ENCODE data around the gene TRPM8.

DNA sequence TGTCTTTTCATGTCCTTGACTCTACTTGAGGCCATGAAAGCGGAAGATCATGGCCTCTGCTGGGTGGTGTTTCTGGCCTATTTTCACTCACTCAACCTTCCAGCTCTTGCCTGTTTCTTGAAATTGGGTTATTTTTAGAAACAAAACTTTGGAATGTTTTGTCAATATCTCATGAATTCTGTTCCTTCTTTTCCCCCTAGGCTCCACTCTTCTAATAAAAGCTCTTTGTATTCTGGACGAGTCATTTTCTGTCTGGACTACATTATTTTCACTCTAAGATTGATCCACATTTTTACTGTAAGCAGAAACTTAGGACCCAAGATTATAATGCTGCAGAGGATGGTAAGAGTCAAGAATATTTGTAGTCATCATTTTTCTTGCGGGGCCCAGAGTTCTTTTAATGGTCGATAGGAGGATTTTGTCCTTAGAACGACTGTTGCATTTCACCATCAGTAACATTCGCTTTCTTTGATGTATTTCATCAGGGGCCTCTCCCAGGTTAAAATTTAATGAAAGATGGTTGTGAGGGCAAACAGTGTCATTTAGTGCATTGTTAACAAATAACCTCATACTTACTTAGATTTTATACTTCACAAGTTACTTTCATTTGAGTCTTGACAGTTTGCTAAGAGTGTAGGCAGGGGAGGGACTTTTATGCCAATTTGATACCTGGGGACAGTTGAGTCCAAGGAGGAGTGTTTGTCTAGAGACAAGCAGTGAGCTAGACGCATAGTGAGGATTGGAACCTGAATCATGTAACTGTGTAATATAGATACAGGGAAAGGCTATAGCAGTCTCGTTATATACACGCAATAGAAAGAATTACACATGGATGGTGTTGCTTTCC, 64.6 kb downstream of the TRPM8 start:
- TF ChIP-seq, protein P1, sequence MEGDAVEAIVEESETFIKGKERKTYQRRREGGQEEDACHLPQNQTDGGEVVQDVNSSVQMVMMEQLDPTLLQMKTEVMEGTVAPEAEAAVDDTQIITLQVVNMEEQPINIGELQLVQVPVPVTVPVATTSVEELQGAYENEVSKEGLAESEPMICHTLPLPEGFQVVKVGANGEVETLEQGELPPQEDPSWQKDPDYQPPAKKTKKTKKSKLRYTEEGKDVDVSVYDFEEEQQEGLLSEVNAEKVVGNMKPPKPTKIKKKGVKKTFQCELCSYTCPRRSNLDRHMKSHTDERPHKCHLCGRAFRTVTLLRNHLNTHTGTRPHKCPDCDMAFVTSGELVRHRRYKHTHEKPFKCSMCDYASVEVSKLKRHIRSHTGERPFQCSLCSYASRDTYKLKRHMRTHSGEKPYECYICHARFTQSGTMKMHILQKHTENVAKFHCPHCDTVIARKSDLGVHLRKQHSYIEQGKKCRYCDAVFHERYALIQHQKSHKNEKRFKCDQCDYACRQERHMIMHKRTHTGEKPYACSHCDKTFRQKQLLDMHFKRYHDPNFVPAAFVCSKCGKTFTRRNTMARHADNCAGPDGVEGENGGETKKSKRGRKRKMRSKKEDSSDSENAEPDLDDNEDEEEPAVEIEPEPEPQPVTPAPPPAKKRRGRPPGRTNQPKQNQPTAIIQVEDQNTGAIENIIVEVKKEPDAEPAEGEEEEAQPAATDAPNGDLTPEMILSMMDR (IDR thresholded peaks at IDR 0.05), result no peak
- no peak for TF ChIP-seq POLR2A (IDR thresholded peaks at IDR 0.05)

Measured in sigmoid colon (tissue), 3 donors.